ENCODE results near the gene UGT1A3.
A peak's percentile ranks its signal among the peaks of the same experiment; 100 is the strongest.
"Not testable (repeated sequence)": the region's sequence is repeated elsewhere in the genome, so short reads cannot be mapped to it uniquely, and the experiment has no call there.

UGT1A3 gene

DNA sequence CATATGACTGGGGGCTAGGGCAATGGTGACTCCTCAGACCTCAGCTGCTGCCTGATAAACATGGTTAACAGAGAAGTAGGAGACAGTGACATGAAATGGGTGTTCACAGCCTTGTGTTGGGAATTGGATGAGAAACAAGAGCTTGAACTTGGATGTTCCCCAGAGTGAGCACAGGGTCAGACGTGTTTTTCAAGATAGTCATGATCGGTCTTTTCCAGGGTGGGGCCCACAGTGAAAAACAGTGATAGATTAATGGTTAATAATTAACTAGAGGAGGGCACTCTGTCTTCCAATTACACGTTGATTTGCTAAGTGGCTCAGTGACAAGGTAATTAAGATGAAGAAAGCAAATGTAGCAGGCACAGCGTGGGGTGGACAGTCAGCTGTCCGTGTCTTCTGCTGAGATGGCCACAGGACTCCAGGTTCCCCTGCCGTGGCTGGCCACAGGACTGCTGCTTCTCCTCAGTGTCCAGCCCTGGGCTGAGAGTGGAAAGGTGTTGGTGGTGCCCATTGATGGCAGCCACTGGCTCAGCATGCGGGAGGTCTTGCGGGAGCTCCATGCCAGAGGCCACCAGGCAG is at the start of gene UGT1A3:
Gene UGT1A3 (plus strand): TSS at position 320 of the 579 bp plus-strand sequence. CDS start 85 bp downstream, at position 405.
- no peak for DNase-seq

DNA sequence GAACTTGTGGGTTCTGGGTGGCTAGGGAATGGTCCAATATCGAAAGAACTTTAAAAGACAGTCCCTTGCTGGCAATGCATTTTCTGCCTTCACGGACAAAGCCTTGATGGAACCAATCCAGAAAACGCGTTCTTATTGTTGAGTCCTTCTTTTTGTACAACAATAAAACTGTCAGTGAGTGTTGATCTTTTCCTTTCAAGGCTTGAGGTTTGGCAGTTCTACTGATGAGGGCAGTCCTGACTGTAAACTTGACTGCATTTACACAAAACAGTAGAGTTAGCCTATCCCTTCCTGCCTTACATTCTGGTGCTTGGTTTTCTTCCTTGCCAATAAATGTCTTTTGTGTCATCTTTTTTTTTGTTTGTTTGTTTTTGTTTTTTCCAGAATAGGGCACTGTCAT is 49.6 kb upstream of the UGT1A3 start:
- DNase-seq, result no peak

- DNase-seq, result no peak
Observed at GRCh38 chr2:233680361-233681045, 48.3 kb upstream of the UGT1A3 start.

- DNase-seq, result no peak
Observed at GRCh38 chr2:233681521-233682099, 47.2 kb upstream of the UGT1A3 start, which contains the start of gene UGT1A7. UGT1A7 (plus strand) TSS chr2:233681901; CDS start chr2:233681938, 37 bp downstream.

DNA sequence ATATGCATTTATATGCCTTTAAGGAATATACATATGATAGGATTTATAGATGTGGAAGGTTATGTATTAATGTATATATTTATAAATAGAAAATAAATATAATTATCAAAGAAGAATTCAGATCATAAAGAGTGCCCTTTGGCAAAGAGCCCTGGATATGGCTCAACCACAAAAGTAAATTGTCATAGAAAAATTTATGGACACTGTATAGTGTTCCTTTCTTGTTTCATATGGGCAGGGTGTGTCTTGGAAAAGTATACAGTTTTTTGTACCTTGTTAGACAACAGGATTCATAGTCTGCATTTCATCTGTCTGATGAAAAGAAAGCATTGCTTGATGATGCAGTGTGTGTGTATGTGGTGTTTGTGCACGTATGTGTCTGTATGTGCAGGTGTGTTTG is 44.2 kb upstream of the UGT1A3 start:
- DNase-seq, result no peak

- DNase-seq, result no peak
Observed at GRCh38 chr2:233686928-233687327, 41.9 kb upstream of the UGT1A3 start.

GRCh38 chr2:233688341-233688740 is 40.5 kb upstream of the UGT1A3 start:
- no peak for DNase-seq

DNA sequence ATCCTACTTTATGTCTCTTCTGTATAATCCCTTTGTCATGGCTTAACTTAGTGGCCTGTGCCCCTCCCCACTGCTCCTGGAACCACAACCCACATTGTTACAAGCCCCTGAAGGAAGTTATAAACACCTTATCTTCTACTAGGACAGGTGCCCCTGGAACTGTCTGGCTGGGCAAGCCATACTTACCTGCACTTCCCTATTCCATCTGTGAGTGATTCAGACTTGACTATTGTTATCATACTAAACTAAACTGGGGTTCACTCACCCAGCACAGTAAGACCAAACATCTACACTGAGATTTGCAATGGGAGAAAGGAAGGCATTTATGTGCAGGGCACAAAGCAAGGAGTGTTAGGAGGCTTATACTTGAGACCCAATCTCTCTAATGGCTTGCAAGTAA is 39.8 kb upstream of the UGT1A3 start:
- DNase-seq, result no peak

GRCh38 chr2:233689501-233689900 is 39.3 kb upstream of the UGT1A3 start:
- DNase-seq, result peak; percentile 15

- no peak for DNase-seq
Observed at GRCh38 chr2:233690444-233690843, 38.4 kb upstream of the UGT1A3 start.

DNA sequence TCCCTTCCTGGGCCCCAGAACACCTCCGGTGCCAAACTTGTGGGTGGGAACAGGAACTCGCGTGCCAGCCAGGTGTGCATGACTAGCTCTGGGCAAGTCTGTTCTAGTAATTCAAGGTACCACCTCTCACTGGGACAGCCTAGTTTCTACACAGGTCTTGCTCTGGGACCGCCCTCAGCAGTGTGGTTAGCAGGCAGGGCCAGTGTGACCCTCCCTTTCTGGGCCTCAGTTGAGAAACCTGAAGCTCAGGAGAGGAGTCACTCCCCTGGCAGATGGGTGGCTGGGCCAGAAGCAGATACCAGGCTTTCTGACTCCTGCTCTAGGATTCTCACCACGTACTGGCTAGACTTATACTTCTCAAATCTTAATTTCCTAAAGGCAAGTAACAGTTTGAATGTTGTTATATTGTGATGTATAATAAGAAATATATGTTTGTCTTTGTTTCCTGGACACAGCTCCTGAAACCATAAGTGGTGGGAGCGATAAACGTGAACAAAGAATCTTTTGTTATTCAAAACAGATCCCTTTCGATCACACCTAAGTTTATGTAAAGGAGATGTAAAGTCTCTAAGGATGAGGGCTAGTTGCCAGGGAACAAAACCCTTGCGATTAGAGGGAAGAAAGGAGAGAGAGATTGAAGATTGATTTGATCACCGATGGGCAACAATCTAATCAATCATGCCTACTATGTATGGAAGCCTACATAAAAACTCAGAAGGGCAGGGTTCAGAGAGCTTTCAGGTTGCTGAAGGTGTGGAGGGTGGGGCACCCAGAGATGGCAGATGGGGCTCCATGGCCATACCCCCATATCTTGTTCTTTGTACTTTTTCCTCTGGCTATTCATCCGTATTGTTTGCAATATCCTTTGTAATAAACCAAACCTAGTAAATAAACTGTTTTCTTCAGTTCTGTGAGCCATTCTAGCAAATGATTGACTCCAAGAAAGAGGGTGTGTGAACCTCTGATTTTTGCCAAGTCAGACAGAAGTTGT is 37.1 kb upstream of the UGT1A3 start:
- no peak for DNase-seq

DNA sequence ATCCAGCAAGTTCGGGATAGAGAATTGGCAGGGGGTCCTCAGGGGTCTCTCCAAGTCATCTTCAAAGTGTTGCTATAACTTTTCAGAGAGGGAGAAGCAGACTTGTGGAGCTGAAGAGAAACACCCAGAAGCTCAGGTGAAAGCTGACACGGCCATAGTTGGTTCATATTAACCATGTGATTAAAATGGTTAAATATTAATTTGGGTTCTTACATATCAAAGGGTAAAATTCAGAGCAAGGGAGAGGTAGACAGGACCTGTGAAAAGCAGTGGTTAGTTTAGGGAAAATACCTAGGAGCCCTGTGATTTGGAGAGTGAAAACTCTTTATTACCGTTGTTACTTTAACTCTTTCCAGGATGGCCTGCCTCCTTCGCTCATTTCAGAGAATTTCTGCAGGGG is 36.2 kb upstream of the UGT1A3 start, which contains the start of gene UGT1A6:
Gene UGT1A6 (plus strand): TSS at position 243 of the 400 bp plus-strand sequence. CDS start 115 bp downstream, at position 358.
- DNase-seq, result no peak

DNA sequence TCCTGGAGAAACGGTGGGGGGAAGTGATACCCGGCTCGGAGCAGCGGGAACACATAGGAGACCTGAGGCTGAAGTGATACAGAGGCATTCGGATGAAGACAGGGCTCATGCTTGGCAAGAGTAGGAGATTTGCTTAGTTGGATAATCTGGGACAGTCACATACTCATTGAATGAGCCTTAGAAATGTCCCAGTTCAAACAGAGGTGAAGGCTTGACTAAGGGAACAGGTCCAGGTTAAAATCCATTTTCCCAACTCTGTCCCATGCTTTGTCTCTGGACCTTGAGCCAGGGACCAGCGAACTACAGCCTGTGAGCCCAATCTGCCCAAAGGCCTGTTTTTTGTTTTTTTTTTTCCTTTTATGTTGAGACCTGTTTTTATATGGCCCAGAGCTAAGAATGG is 34.9 kb upstream of the UGT1A3 start:
- no peak for DNase-seq

GRCh38 chr2:233698740-233699139 is 30.1 kb upstream of the UGT1A3 start:
- DNase-seq, result no peak

- no peak for DNase-seq
Observed at GRCh38 chr2:233699424-233700027, 29.3 kb upstream of the UGT1A3 start.

- DNase-seq, result peak; percentile 73
Observed at GRCh38 chr2:233700028-233700635, 28.7 kb upstream of the UGT1A3 start.

GRCh38 chr2:233700842-233701241 is 28.0 kb upstream of the UGT1A3 start:
- not testable (repeated sequence) for DNase-seq

GRCh38 chr2:233702238-233702637 is 26.6 kb upstream of the UGT1A3 start:
- no peak for DNase-seq

DNA sequence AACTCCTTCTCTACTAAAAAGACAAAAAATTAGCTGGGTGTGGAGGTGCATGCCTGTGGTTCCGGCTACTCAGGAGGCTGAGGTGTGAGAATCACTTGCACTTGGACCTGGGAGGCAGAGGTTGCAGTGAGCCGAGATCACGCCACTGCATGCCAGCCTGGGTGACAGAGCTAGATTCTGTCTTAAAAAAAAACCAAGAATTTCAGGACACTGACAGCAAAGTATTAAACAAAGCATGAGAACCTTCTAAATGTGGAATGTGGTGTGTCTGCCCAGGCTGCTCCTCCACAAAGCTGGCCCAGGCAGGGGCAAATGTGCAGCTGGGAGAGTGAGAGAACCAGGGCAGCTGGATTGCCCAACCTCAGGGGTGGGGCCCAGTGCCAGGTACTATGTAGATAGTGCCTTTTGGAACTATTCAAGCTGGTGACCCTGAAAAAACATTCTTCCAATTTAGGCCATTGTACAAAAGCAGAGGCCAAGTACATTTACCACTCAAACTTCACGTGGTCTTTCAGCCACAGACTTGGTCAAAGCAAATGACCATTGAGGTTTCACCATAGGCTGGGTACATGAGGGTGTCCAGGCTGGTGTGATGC is 22.8 kb upstream of the UGT1A3 start:
- DNase-seq, result no peak

- DNase-seq, result no peak
Observed at GRCh38 chr2:233706720-233707119, 22.1 kb upstream of the UGT1A3 start.

- DNase-seq, result no peak
Observed at GRCh38 chr2:233707940-233708644, 20.8 kb upstream of the UGT1A3 start.

Data from OCI-M1 (cell line).